Fibroblast of lung (primary cell): Measurements from ENCODE around the gene ECHS1. TPM values are rescaled to one million over a fixed set of nuclear protein-coding genes. Genes with fewer than 3 reads are reported as not detected.

Experiments used
- DNase-seq, 2 donors: peaks; one replicate each; pipeline versions ENCODE4 v3.0.0 to v3.0.0-alpha.2; 2010; ENCODE audit warnings: low read depth in 2 of 2
- H2AFZ ChIP-seq: 2 replicates; pipeline ENCODE4 v1.5.1; 2012; ENCODE audit warnings: low read length, control low read depth, inconsistent platforms
- H3K27ac ChIP-seq: 2 replicates; pipeline ENCODE4 v1.5.1; 2011; ENCODE audit warnings: low read length, control low read depth; ENCODE audit not compliant: insufficient read depth
- H3K27me3 ChIP-seq: 2 replicates; pipeline ENCODE4 v1.5.1; 2011; ENCODE audit warnings: mild to moderate bottlenecking, low read length; ENCODE audit not compliant: control insufficient read depth, insufficient read depth
- H3K36me3 ChIP-seq: 2 replicates; pipeline ENCODE4 v1.5.1; 2011; ENCODE audit warnings: low read length; ENCODE audit not compliant: control insufficient read depth, insufficient read depth
- H3K4me1 ChIP-seq: 2 replicates; pipeline ENCODE4 v1.5.1; 2011; ENCODE audit warnings: low read length; ENCODE audit not compliant: control insufficient read depth, insufficient read depth; ENCODE audit errors: extremely low read depth
- H3K4me2 ChIP-seq: 2 replicates; pipeline ENCODE4 v1.5.1; 2011; ENCODE audit warnings: low read length, control low read depth; ENCODE audit not compliant: insufficient read depth; ENCODE audit errors: extremely low read depth
- H3K4me3 ChIP-seq, 4 experiments: fragments of 200-600 bp in 1 of 4; sonication (generic) in 1 of 4; replicated peaks in 1 of 4; 2 replicates each; pipeline ENCODE4 v1.5.1; 2011 to 2016; ENCODE audit warnings: low read length in 4 of 4, low read depth in 3 of 4, mild to moderate bottlenecking in 3 of 4, control low read depth in 2 of 4, inconsistent platforms in 1 of 4, mixed read lengths in 1 of 4; ENCODE audit not compliant: insufficient read depth in 1 of 4; ENCODE audit errors: control extremely low read depth in 1 of 4
- H3K79me2 ChIP-seq: 2 replicates; pipeline ENCODE4 v1.5.1; 2012; ENCODE audit warnings: mild to moderate bottlenecking, low read length, inconsistent platforms; ENCODE audit not compliant: control insufficient read depth, insufficient read depth
- H3K9ac ChIP-seq: 2 replicates; pipeline ENCODE4 v1.5.1; 2011; ENCODE audit warnings: mild to moderate bottlenecking, low read length, control low read depth; ENCODE audit not compliant: insufficient read depth
- H3K9me3 ChIP-seq: 2 replicates; pipeline ENCODE4 v1.5.1; 2012; ENCODE audit warnings: low read depth, low read length; ENCODE audit not compliant: control insufficient read depth, insufficient read depth
- H4K20me1 ChIP-seq: 2 replicates; pipeline ENCODE4 v1.5.1; 2011; ENCODE audit warnings: low read length; ENCODE audit not compliant: control insufficient read depth, insufficient read depth; ENCODE audit errors: extremely low read depth
- CTCF ChIP-seq, 2 donors: IDR thresholded peaks in 1 of 2; conservative IDR thresholded peaks in 1 of 2; 1 replicate in 1 of 2; 2 replicates in 1 of 2; pipeline ENCODE4 v1.5.1; 2011 to 2012; ENCODE audit warnings: low read length in 2 of 2, control low read depth in 1 of 2, inconsistent platforms in 1 of 2, low read depth in 1 of 2, mild to moderate bottlenecking in 1 of 2
- EZH2 ChIP-seq: IDR thresholded peaks from 2 replicates; pipeline ENCODE4 v1.5.1; 2012; ENCODE audit warnings: low read length, control low read depth, mild to moderate bottlenecking; ENCODE audit errors: missing control alignments
- polyA plus RNA-seq, 2 donors: library from polyadenylated mRNA; depleted of rRNA in 1 of 2; stranded (reverse) in 1 of 2; unstranded in 1 of 2; fragments of >200 nt; gene quantifications; 2 replicates each; pipeline ENCODE4 v1.2.1, GENCODE V29; 2011 to 2012; ENCODE audit warnings: missing spikeins in 1 of 2
- total RNA-seq: library from RNA; depleted of rRNA; stranded (reverse); fragments of >200 nt; gene quantifications from 2 replicates; pipeline ENCODE4 v1.2.1, GENCODE V29; 2014

The ECHS1 gene
- total and polyA plus RNA-seq, 2 donors (not counting 1 experiment from before 2014, with no cell fraction given), result 63.9 to 71.9 TPM

GRCh38 chr10:133362846-133363245, 10.3 kb downstream of the ECHS1 start:
- Histone ChIP-seq H3K9ac (no peak overlapping the region), H3K9me3 (no peaks in the 10 kb centered on the region), H3K27ac (no peak overlapping the region), H3K4me3 (no peak overlapping the region), H3K4me1 (peaks cover 2% of the 10 kb centered on the region), H3K4me2 (no peak overlapping the region), H2AFZ (no peak overlapping the region), H3K79me2 (no peaks in the 10 kb centered on the region), H3K27me3 (no peaks in the 10 kb centered on the region), H4K20me1 (no peaks in the 10 kb centered on the region), H3K36me3 (peaks cover 16% of the 10 kb centered on the region)
- no peak for DNase-seq
- no peak for TF ChIP-seq CTCF (conservative IDR thresholded peaks at IDR 0.05 in 1 of 2, IDR thresholded peaks at IDR 0.05 in 1 of 2; ENCODE audit: low read depth in 1 of 2, low read length in 2 of 2)
- TF ChIP-seq EZH2, result no peak

GRCh38 chr10:133361773-133362441, 11.2 kb downstream of the ECHS1 start:
- no peak for TF ChIP-seq CTCF (conservative IDR thresholded peaks at IDR 0.05 in 1 of 2, IDR thresholded peaks at IDR 0.05 in 1 of 2; ENCODE audit: low read depth in 1 of 2, low read length in 2 of 2)
- no peak for TF ChIP-seq EZH2
- Histone ChIP-seq H2AFZ (no peak overlapping the region), H3K9me3 (no peaks in the 10 kb centered on the region), H3K27ac (no peak overlapping the region), H3K79me2 (no peaks in the 10 kb centered on the region), H4K20me1 (no peaks in the 10 kb centered on the region), H3K27me3 (no peaks in the 10 kb centered on the region), H3K4me2 (no peak overlapping the region), H3K9ac (no peak overlapping the region), H3K4me1 (peaks cover 2% of the 10 kb centered on the region), H3K36me3 (peaks cover 16% of the 10 kb centered on the region), H3K4me3 (no peak overlapping the region)
- no peak for DNase-seq

GRCh38 chr10:133361227-133361626, 11.9 kb downstream of the ECHS1 start:
- TF ChIP-seq EZH2, result no peak
- no peak for TF ChIP-seq CTCF (conservative IDR thresholded peaks at IDR 0.05 in 1 of 2, IDR thresholded peaks at IDR 0.05 in 1 of 2; ENCODE audit: low read depth in 1 of 2, low read length in 2 of 2)

More at GRCh38 chr10:133361227-133361626, 11.9 kb downstream of the ECHS1 start:
- Histone ChIP-seq H3K27me3 (no peaks in the 10 kb centered on the region), H3K4me3 (no peak overlapping the region), H3K9me3 (no peaks in the 10 kb centered on the region), H4K20me1 (no peaks in the 10 kb centered on the region), H3K36me3 (peaks cover 14% of the 10 kb centered on the region), H3K27ac (no peak overlapping the region), H3K4me2 (no peak overlapping the region), H3K79me2 (no peaks in the 10 kb centered on the region), H3K9ac (no peak overlapping the region), H3K4me1 (peaks cover 2% of the 10 kb centered on the region), H2AFZ (no peak overlapping the region)
- DNase-seq, result no peak
